Liver (tissue), 9 donors: ENCODE data around the gene COPZ1. TPM values are rescaled to one million over a fixed set of nuclear protein-coding genes. Genes with fewer than 3 reads are reported as not detected.
A peak's percentile ranks its signal among the peaks of the same experiment; 100 is the strongest.

Source experiments
- DNase-seq: peaks from one replicate; pipeline ENCODE4 v3.0.0-alpha.2; 2017; ENCODE audit warnings: low spot score
- H3K27ac ChIP-seq, 2 donors: one replicate each; pipeline ENCODE4 v1.7.0; 2013; ENCODE audit warnings: inconsistent platforms in 2 of 2, low read length in 2 of 2, control low read depth in 1 of 2, low read depth in 1 of 2, mild to moderate bottlenecking in 1 of 2
- H3K27me3 ChIP-seq, 4 donors: one replicate each; pipeline versions ENCODE4 v1.6.1 to v1.7.0; 2013; ENCODE audit warnings: low read length in 3 of 4, inconsistent platforms in 1 of 4, mild to moderate bottlenecking in 1 of 4, moderate library complexity in 1 of 4; ENCODE audit not compliant: control insufficient read depth in 4 of 4, insufficient read depth in 4 of 4
- H3K36me3 ChIP-seq, 4 donors: one replicate each; pipeline versions ENCODE4 v1.6.1 to v1.7.0; 2013; ENCODE audit warnings: low read length in 3 of 4, mild to moderate bottlenecking in 3 of 4, low read depth in 1 of 4, moderate library complexity in 1 of 4; ENCODE audit not compliant: control insufficient read depth in 4 of 4, insufficient read depth in 3 of 4
- H3K4me1 ChIP-seq, 4 donors: one replicate each; pipeline versions ENCODE4 v1.6.1 to v1.7.0; 2013; ENCODE audit warnings: low read length in 3 of 4, mild to moderate bottlenecking in 3 of 4, moderate library complexity in 1 of 4; ENCODE audit not compliant: control insufficient read depth in 4 of 4, insufficient read depth in 4 of 4
- H3K4me3 ChIP-seq, 3 donors: one replicate each; pipeline versions ENCODE4 v1.6.1 to v1.7.0; 2013; ENCODE audit warnings: low read length in 3 of 3, control low read depth in 1 of 3, low read depth in 1 of 3, mild to moderate bottlenecking in 1 of 3
- H3K9ac ChIP-seq, 2 donors: one replicate each; pipeline ENCODE4 v1.7.0; 2013; ENCODE audit warnings: low read length in 2 of 2, mild to moderate bottlenecking in 2 of 2, moderate library complexity in 2 of 2, control low read depth in 1 of 2, low read depth in 1 of 2
- H3K9me3 ChIP-seq, 4 donors: one replicate each; pipeline versions ENCODE4 v1.6.1 to v1.7.0; 2013; ENCODE audit warnings: low read length in 3 of 4; ENCODE audit not compliant: control insufficient read depth in 4 of 4
- ATF3 ChIP-seq: IDR thresholded peaks from 2 replicates; pipeline ENCODE4 v1.6.1; 2016; ENCODE audit warnings: antibody characterized with exemption
- CTCF ChIP-seq: fragments of 150-350 bp; IDR thresholded peaks from 2 replicates; pipeline ENCODE4 v1.5.1; 2017; ENCODE audit warnings: improper control_type of control experiment, low read depth, low read length; ENCODE audit not compliant: missing input control
- EGR1 ChIP-seq, 2 donors: IDR thresholded peaks; 2 replicates each; pipeline ENCODE4 v1.6.1; 2016 to 2018; ENCODE audit warnings: antibody characterized with exemption in 2 of 2, low read depth in 2 of 2
- FOXA1 ChIP-seq: IDR thresholded peaks from 2 replicates; pipeline ENCODE4 v1.6.1; 2016; ENCODE audit warnings: antibody characterized with exemption
- FOXA2 ChIP-seq: IDR thresholded peaks from 2 replicates; pipeline ENCODE4 v1.6.1; 2016; ENCODE audit warnings: antibody characterized with exemption
- GABPA ChIP-seq, 2 donors: IDR thresholded peaks in 1 of 2; conservative IDR thresholded peaks in 1 of 2; 2 replicates each; pipeline ENCODE4 v1.6.1; 2016; ENCODE audit warnings: antibody characterized with exemption in 2 of 2, mild to moderate bottlenecking in 1 of 2, moderate library complexity in 1 of 2
- HNF4A ChIP-seq, 2 donors: conservative IDR thresholded peaks; 2 replicates each; pipeline ENCODE4 v1.6.1; 2016; ENCODE audit warnings: antibody characterized with exemption in 2 of 2, mild to moderate bottlenecking in 2 of 2
- HNF4G ChIP-seq: IDR thresholded peaks from 2 replicates; pipeline ENCODE4 v1.6.1; 2016; ENCODE audit warnings: antibody characterized with exemption
- JUND ChIP-seq, 2 donors: IDR thresholded peaks; 2 replicates each; pipeline ENCODE4 v1.6.1; 2016; ENCODE audit warnings: antibody characterized with exemption in 2 of 2
- MAX ChIP-seq: IDR thresholded peaks from 2 replicates; pipeline ENCODE4 v1.6.1; 2016; ENCODE audit warnings: antibody characterized with exemption
- NR2F2 ChIP-seq: IDR thresholded peaks from 2 replicates; pipeline ENCODE4 v1.6.1; 2016; ENCODE audit warnings: antibody characterized with exemption
- RAD21 ChIP-seq, 2 donors: IDR thresholded peaks; 2 replicates each; pipeline ENCODE4 v1.6.1; 2016; ENCODE audit warnings: antibody characterized with exemption in 2 of 2, mild to moderate bottlenecking in 2 of 2
- REST ChIP-seq: IDR thresholded peaks from 2 replicates; pipeline ENCODE4 v1.6.1; 2016; ENCODE audit warnings: antibody characterized with exemption, mild to moderate bottlenecking
- RXRA ChIP-seq, 2 donors: IDR thresholded peaks; 2 replicates each; pipeline ENCODE4 v1.6.1; 2017 to 2018; ENCODE audit warnings: antibody characterized with exemption in 2 of 2, mild to moderate bottlenecking in 1 of 2
- SP1 ChIP-seq: IDR thresholded peaks from 2 replicates; pipeline ENCODE4 v1.6.1; 2018; ENCODE audit warnings: antibody characterized with exemption, mild to moderate bottlenecking
- TAF1 ChIP-seq: conservative IDR thresholded peaks from 2 replicates; pipeline ENCODE4 v1.6.1; 2016; ENCODE audit warnings: antibody characterized with exemption, mild to moderate bottlenecking
- YY1 ChIP-seq: IDR thresholded peaks from 2 replicates; pipeline ENCODE4 v1.6.1; 2016; ENCODE audit warnings: antibody characterized with exemption, mild to moderate bottlenecking
- ZBTB33 ChIP-seq: IDR thresholded peaks from 2 replicates; pipeline ENCODE4 v1.6.1; 2016; ENCODE audit warnings: antibody characterized with exemption
- WGBS: extraction: QIAGEN DNeasy Blood & Tissue Kit; methylation state at CpG from one replicate; pipeline ENCODE4 v1.1.7; 2013; 5-methylcytosine and 5-hydroxymethylcytosine counted together
- polyA plus RNA-seq, 2 donors: library from polyadenylated mRNA; stranded (reverse) in 1 of 2; unstranded in 1 of 2; fragments of 200-250 nt in 1 of 2; fragments of >200 nt in 1 of 2; fragmentation: Nextera tagmentation in 1 of 2; extraction: Ambion mirVana in 1 of 2; gene quantifications; one replicate each; pipeline versions ENCODE4 v1.2.1 to v1.2.3, GENCODE V29; 2013 to 2015
- total RNA-seq, 2 donors: library from RNA; depleted of rRNA; stranded (reverse); fragments of >200 nt; gene quantifications; one replicate each; pipeline ENCODE4 v1.2.3, GENCODE V29; 2014
- donor health status: healthy.
- donor health status: healthy.
- donor health status: healthy.
- donor health status: healthy.
- donor health status: healthy.

Gene COPZ1
- total and polyA plus RNA-seq, 4 donors, result 54.6 to 92.6 (median 79.8) TPM

GRCh38 chr12:54363618-54364017, 38.7 kb downstream of the COPZ1 start:
- no peak for DNase-seq
- Histone ChIP-seq H3K36me3 (no peaks in the 10 kb centered on the region), H3K9ac (no peak overlapping the region), H3K4me3 (no peak overlapping the region), H3K4me1 (peaks cover 2 to 6% (median 4%) of the 10 kb centered on the region in 4 donors), H3K27me3 (no peaks in the 10 kb centered on the region), H3K27ac (no peak overlapping the region), H3K9me3 (no peaks in the 10 kb centered on the region)
- 87% methylated on average over 6 of the region's 6 CpGs for WGBS
- TF ChIP-seq RXRA (IDR thresholded peaks at IDR 0.05), result no peak
- no peak for TF ChIP-seq CTCF
- no peak for TF ChIP-seq NR2F2
- TF ChIP-seq REST, result no peak
- TF ChIP-seq EGR1 (IDR thresholded peaks at IDR 0.05; ENCODE audit: low read depth in 2 of 2), result no peak
- no peak for TF ChIP-seq SP1

GRCh38 chr12:54364413-54364812, 39.5 kb downstream of the COPZ1 start, which contains the start of gene GPR84:
Gene GPR84, minus strand, starts transcription at chr12:54364486. Its CDS starts 635 bp downstream, at chr12:54363851.
- no peak within 1 kb of the TSS for H3K4me3 ChIP-seq
- TF ChIP-seq NR2F2 (no peak), YY1 (no peak), FOXA2 (no peak), RXRA (IDR thresholded peaks at IDR 0.05) (no peak), GABPA (IDR thresholded peaks at IDR 0.05 in 1 of 2, conservative IDR thresholded peaks at IDR 0.05 in 1 of 2) (no peak), ZBTB33 (no peak), HNF4A (conservative IDR thresholded peaks at IDR 0.05) (no peak), CTCF (no peak), REST (no peak), RAD21 (IDR thresholded peaks at IDR 0.05) (no peak), HNF4G (no peak), ATF3 (no peak), EGR1 (IDR thresholded peaks at IDR 0.05; ENCODE audit: low read depth in 2 of 2) (no peak), FOXA1 (no peak), JUND (IDR thresholded peaks at IDR 0.05) (no peak), TAF1 (no peak), MAX (no peak), SP1 (no peak)
- peaks cover 2 to 9% (median 5%) of the 10 kb centered on the region in 4 donors for H3K4me1 ChIP-seq
- H3K27me3 ChIP-seq, result no peaks in the 10 kb centered on the region
- no peaks in the 10 kb centered on the region for H3K9me3 ChIP-seq
- no peak for DNase-seq
- WGBS, result 73% methylated on average over 4 of the region's 4 CpGs
- peak within 1 kb of the TSS in 1 of 2 donors; percentile 2 for H3K9ac ChIP-seq
- H3K27ac ChIP-seq, result no peak within 1 kb of the TSS
- no peaks in the 10 kb centered on the region for H3K36me3 ChIP-seq
